Measurements from ENCODE around the gene LILRB4. TPM values are rescaled to one million over a fixed set of nuclear protein-coding genes. Genes with fewer than 3 reads are reported as not detected.

The LILRB4 gene
- total and polyA plus RNA-seq, 4 donors, result 1.9 to 5.0 (median 3.4) TPM

- no peak for DNase-seq (ENCODE audit: low spot score)
- no peak for TF ChIP-seq SP1 (IDR thresholded peaks at IDR 0.05)
- TF ChIP-seq NR2F2 (IDR thresholded peaks at IDR 0.05), result no peak
- no peak for TF ChIP-seq ATF3 (IDR thresholded peaks at IDR 0.05)
- no peak for TF ChIP-seq CTCF (IDR thresholded peaks at IDR 0.05; ENCODE audit: low read depth, low read length, missing input control)
- TF ChIP-seq YY1 (IDR thresholded peaks at IDR 0.05), result no peak
- no peak for TF ChIP-seq RAD21 (IDR thresholded peaks at IDR 0.05)
- TF ChIP-seq TAF1 (conservative IDR thresholded peaks at IDR 0.05), result no peak
- TF ChIP-seq FOXA2 (IDR thresholded peaks at IDR 0.05), result no peak
- TF ChIP-seq HNF4G (IDR thresholded peaks at IDR 0.05), result no peak
- no peak for TF ChIP-seq REST (IDR thresholded peaks at IDR 0.05)
- no peak for TF ChIP-seq MAX (IDR thresholded peaks at IDR 0.05)
- no peaks in the 10 kb centered on the region for H3K36me3 ChIP-seq (ENCODE audit: control insufficient read depth in 4 of 4, insufficient read depth in 3 of 4, low read depth in 1 of 4, low read length in 3 of 4)
- no peak overlapping the region for H3K9ac ChIP-seq (ENCODE audit: low read depth in 1 of 2, low read length in 2 of 2)
- H3K4me1 ChIP-seq (ENCODE audit: control insufficient read depth in 4 of 4, insufficient read depth in 4 of 4, low read length in 3 of 4), result no peaks in the 10 kb centered on the region
- no peak overlapping the region for H3K4me3 ChIP-seq (ENCODE audit: low read depth in 1 of 3, low read length in 3 of 3)
- 44% methylated on average over 4 of the region's 4 CpGs for WGBS
- H3K27ac ChIP-seq (ENCODE audit: low read depth in 1 of 2, low read length in 2 of 2), result no peak overlapping the region
- H3K9me3 ChIP-seq (ENCODE audit: control insufficient read depth in 4 of 4, low read length in 3 of 4), result no peaks in the 10 kb centered on the region
- H3K27me3 ChIP-seq (ENCODE audit: control insufficient read depth in 4 of 4, insufficient read depth in 4 of 4, low read length in 3 of 4), result peaks cover 0 to 4% (median 0%) of the 10 kb centered on the region in 4 donors
Observed at GRCh38 chr19:54648129-54648528, 14.7 kb upstream of the LILRB4 start.

- H3K9ac ChIP-seq (ENCODE audit: low read depth in 1 of 2, low read length in 2 of 2), result no peak overlapping the region
- no peak overlapping the region for H3K4me3 ChIP-seq (ENCODE audit: low read depth in 1 of 3, low read length in 3 of 3)
- no peaks in the 10 kb centered on the region for H3K9me3 ChIP-seq (ENCODE audit: control insufficient read depth in 4 of 4, low read length in 3 of 4)
- H3K4me1 ChIP-seq (ENCODE audit: control insufficient read depth in 4 of 4, insufficient read depth in 4 of 4, low read length in 3 of 4), result no peaks in the 10 kb centered on the region
- WGBS, result 79% methylated on average over 6 of the region's 6 CpGs
- no peak for DNase-seq (ENCODE audit: low spot score)
- TF ChIP-seq HNF4G (IDR thresholded peaks at IDR 0.05), result no peak
- TF ChIP-seq REST (IDR thresholded peaks at IDR 0.05), result no peak
- no peak for TF ChIP-seq RAD21 (IDR thresholded peaks at IDR 0.05)
- no peak for TF ChIP-seq ATF3 (IDR thresholded peaks at IDR 0.05)
- no peak for TF ChIP-seq HNF4A (conservative IDR thresholded peaks at IDR 0.05)
- no peak for TF ChIP-seq MAX (IDR thresholded peaks at IDR 0.05)
- no peak for TF ChIP-seq NR2F2 (IDR thresholded peaks at IDR 0.05)
- TF ChIP-seq ZBTB33 (IDR thresholded peaks at IDR 0.05), result no peak
- no peak for TF ChIP-seq TAF1 (conservative IDR thresholded peaks at IDR 0.05)
- H3K36me3 ChIP-seq (ENCODE audit: control insufficient read depth in 4 of 4, insufficient read depth in 3 of 4, low read depth in 1 of 4, low read length in 3 of 4), result no peaks in the 10 kb centered on the region
- H3K27ac ChIP-seq (ENCODE audit: low read depth in 1 of 2, low read length in 2 of 2), result no peak overlapping the region
- peaks cover 0 to 4% (median under 1%) of the 10 kb centered on the region in 4 donors for H3K27me3 ChIP-seq (ENCODE audit: control insufficient read depth in 4 of 4, insufficient read depth in 4 of 4, low read length in 3 of 4)
Observed at GRCh38 chr19:54650108-54650655, 12.6 kb upstream of the LILRB4 start.
